Nephron (organoid): Measurements from ENCODE around the gene HELZ2.

ENCODE experiments used
- H3K27ac Mint-ChIP-seq, 3 experiments: 2 replicates each; pipeline ENCODE4 v1.8.0; 2020; ENCODE audit warnings: mixed read lengths in 3 of 3, mild to moderate bottlenecking in 2 of 3, moderate library complexity in 1 of 3
- H3K27me3 Mint-ChIP-seq: 2 replicates; pipeline ENCODE4 v1.8.0; 2021; ENCODE audit warnings: low read depth, mild to moderate bottlenecking, moderate library complexity, mixed read lengths
- H3K36me3 Mint-ChIP-seq: 2 replicates; pipeline ENCODE4 v1.8.0; 2020; ENCODE audit warnings: low read depth, mixed read lengths
- H3K4me1 Mint-ChIP-seq: 2 replicates; pipeline ENCODE4 v1.8.0; 2020; ENCODE audit warnings: mixed read lengths
- H3K4me3 Mint-ChIP-seq, 3 experiments: 2 replicates each; pipeline ENCODE4 v1.8.0; 2020; ENCODE audit warnings: mild to moderate bottlenecking in 3 of 3, mixed read lengths in 3 of 3, moderate library complexity in 2 of 3
- H3K9me3 Mint-ChIP-seq: 2 replicates; pipeline ENCODE4 v1.8.0; 2020; ENCODE audit warnings: mixed read lengths
- TF ChIP-seq, protein P1 (sequence below), 3 experiments: fragments of 200-600 bp; sonication (generic); IDR thresholded peaks; one replicate each; pipeline ENCODE4 v1.5.0; 2021; ENCODE audit warnings: antibody characterized with exemption in 3 of 3; ENCODE audit not compliant: unreplicated experiment in 3 of 3

HELZ2 gene

DNA sequence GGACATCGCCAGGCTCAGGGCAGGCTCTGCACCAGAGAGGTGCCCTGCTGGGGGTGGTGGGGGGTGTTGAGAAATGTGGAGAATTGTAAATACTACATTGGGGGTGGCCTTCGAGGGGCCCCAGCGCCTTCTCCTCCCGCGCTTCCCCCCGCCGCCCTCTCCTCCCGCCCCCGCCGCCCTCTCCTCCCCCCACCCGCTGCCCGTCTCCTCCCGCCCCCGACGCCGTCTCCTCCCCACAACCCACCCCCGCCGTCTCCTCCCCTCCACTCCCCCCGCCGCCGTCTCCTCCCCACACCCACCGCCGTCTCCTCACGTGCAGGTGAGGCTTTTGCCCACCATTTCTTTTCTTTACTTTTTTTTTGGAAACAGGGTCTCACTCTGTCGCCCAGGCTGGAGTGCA, 25.0 kb downstream of the HELZ2 start:
- Mint-ChIP-seq H3K27ac (no peak overlapping the region), H3K4me3 (no peak overlapping the region), H3K27me3 (peaks cover 31% of the 10 kb centered on the region), H3K4me1 (no peaks in the 10 kb centered on the region), H3K9me3 (no peaks in the 10 kb centered on the region), H3K36me3 (no peaks in the 10 kb centered on the region)
- TF ChIP-seq, protein P1, sequence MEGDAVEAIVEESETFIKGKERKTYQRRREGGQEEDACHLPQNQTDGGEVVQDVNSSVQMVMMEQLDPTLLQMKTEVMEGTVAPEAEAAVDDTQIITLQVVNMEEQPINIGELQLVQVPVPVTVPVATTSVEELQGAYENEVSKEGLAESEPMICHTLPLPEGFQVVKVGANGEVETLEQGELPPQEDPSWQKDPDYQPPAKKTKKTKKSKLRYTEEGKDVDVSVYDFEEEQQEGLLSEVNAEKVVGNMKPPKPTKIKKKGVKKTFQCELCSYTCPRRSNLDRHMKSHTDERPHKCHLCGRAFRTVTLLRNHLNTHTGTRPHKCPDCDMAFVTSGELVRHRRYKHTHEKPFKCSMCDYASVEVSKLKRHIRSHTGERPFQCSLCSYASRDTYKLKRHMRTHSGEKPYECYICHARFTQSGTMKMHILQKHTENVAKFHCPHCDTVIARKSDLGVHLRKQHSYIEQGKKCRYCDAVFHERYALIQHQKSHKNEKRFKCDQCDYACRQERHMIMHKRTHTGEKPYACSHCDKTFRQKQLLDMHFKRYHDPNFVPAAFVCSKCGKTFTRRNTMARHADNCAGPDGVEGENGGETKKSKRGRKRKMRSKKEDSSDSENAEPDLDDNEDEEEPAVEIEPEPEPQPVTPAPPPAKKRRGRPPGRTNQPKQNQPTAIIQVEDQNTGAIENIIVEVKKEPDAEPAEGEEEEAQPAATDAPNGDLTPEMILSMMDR (IDR thresholded peaks at IDR 0.05; ENCODE audit: unreplicated experiment in 3 of 3) = no peak

DNA sequence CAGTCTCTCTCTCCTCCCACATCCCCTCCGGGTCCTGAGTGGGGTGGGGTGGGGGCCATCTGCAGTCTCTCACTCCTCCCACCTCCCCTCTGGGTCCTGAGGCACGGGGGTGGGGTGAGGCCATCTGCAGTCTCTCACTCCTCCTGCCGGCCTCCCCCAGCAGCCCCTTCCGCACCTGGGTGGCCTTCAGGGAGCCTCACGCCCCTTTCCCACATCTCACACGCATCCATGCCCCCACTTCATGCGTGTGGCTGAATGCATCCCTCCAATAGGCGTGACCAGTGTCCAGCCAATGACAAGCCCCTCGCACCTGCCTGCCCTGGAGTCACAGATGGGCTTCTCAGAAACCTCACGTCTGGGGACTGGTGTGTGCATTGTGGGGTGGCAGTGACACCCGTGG, 25.5 kb downstream of the HELZ2 start:
- Mint-ChIP-seq H3K36me3 (no peaks in the 10 kb centered on the region), H3K27me3 (peaks cover 31% of the 10 kb centered on the region), H3K27ac (no peak overlapping the region), H3K9me3 (no peaks in the 10 kb centered on the region), H3K4me1 (peaks cover 4% of the 10 kb centered on the region), H3K4me3 (no peak overlapping the region)
- TF ChIP-seq, protein P1 (IDR thresholded peaks at IDR 0.05; ENCODE audit: unreplicated experiment in 3 of 3) = no peak

DNA sequence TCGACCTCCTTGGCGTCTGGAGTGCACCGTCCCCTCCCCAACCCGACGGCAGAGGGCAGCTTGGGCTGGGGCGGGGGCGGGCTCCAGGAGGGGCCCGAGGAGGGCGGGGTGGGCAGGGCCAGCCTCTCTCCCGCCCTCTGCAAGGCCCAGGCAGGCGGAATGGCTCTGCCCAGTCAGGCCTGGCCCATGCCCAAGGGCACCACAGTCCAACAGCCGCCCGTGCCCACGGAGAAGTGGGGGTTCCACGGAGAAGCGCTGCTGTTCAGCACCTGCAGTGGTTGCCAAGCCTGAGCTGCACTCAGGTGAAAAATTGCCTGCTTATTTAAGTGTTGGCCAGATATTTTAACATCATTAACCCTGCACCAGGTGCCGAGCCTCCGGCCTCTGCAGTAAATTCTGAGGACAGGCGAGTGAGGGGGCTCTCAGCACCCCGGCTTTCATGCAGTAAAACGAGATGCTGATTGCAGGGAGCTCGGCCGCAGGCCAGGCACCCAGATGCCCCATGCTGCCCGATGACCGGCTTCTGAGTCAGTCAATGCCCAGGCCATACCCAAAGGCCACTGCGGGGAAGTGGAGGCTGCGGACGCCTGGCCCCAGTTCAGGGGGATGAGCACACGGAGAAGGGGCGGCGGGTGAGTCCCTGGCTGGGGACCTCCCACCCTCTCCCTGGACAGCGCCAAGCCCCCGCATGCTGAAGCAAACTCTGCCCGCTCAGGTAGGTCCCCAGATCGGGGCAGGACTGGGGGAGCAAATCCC, 26.1 kb downstream of the HELZ2 start, which contains the start of gene SRMS:
SRMS (minus strand) TSS at position 25 of the 756 bp plus-strand sequence. CDS start 286 bp downstream, outside the sequence.
- peaks cover 6% of the 10 kb centered on the region for H3K4me1 Mint-ChIP-seq
- peaks cover 27% of the 10 kb centered on the region for H3K27me3 Mint-ChIP-seq
- no peaks in the 10 kb centered on the region for H3K36me3 Mint-ChIP-seq
- H3K4me3 Mint-ChIP-seq = no peak within 1 kb of the TSS
- TF ChIP-seq, protein P1 (IDR thresholded peaks at IDR 0.05; ENCODE audit: unreplicated experiment in 3 of 3) = no peak
- H3K9me3 Mint-ChIP-seq = no peaks in the 10 kb centered on the region
- H3K27ac Mint-ChIP-seq = no peak within 1 kb of the TSS

DNA sequence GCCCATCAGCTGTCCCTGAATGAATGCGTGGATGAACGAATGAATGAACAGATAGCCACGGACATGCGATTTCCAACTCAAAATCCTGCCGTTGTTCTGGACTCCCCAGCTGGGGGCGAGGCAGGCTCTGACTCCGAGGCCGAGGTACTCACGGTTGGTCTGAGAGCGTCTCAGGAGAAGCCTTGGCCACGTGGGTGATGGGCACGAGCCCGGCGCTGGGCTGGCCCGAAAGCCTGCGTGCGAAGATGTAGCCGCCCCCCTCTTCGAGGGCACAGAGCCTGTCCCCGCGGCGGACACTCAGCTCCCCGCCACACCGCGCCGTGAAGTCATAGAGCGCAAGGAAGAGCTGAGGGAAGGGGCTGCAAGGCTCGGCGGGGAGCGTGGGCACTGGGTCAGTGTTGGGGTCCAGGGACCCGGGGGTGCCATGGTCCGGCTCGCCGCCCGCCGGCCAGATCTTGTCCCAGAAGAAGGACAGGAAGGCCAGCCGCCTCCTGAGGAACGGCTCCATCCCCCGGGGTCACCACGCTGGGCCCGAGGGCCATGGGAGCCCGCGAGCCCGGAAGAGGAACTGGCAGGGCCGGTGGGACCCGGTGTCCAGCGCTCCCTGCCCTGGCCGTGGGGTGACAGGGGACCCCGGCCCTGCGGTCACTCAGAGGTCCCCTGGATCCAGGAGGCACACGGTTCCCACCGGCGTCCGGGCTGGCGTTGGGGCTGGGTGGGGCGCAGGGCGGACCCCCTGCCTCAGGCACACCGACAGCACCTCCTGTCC, 26.9 kb downstream of the HELZ2 start:
- H3K36me3 Mint-ChIP-seq = no peaks in the 10 kb centered on the region
- no peak overlapping the region for H3K27ac Mint-ChIP-seq
- no peak overlapping the region for H3K4me3 Mint-ChIP-seq
- H3K4me1 Mint-ChIP-seq = peaks cover 6% of the 10 kb centered on the region
- TF ChIP-seq, protein P1 (IDR thresholded peaks at IDR 0.05; ENCODE audit: unreplicated experiment in 3 of 3) = no peak
- no peaks in the 10 kb centered on the region for H3K9me3 Mint-ChIP-seq
- peaks cover 27% of the 10 kb centered on the region for H3K27me3 Mint-ChIP-seq

DNA sequence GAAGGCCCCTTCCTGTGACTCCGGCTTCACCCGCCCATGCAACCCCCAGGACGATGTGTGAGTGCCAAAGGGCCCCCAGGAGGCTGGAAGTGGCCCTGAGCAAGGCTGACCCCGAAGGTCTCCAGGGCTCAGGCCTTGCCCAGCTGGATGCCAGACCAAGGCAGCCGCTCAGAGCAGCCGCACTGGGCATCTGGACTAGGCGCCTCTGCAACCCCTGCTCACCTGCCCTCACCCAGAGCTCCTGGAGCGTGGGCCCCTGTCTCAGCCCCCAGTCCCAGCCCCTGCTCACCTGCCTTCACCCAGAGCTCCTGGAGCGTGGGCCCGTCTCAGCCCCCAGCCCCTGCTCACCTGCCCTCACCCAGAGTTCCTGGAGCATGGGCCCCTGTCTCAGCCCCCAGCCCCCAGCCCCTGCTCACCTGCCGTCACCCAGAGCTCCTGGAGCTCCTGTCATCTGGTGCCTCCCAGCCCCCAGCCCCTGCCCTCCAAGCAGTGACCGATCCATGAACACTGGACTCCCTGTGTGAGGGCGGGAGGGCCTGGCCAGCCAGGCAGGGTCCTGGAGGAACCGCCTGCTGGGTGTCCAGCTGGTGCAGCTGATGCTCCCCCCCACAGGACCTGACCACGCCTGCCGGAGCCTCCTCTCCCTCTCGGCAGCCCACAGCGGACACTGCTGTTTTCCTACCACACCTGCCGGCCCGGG, 27.6 kb downstream of the HELZ2 start:
- peaks cover 6% of the 10 kb centered on the region for H3K4me1 Mint-ChIP-seq

More for the DNA sequence above, 27.6 kb downstream of the HELZ2 start:
- H3K36me3 Mint-ChIP-seq = no peaks in the 10 kb centered on the region
- TF ChIP-seq, protein P1 (IDR thresholded peaks at IDR 0.05; ENCODE audit: unreplicated experiment in 3 of 3) = no peak
- H3K27ac Mint-ChIP-seq = no peak overlapping the region
- no peak overlapping the region for H3K4me3 Mint-ChIP-seq
- peaks cover 27% of the 10 kb centered on the region for H3K27me3 Mint-ChIP-seq
- no peaks in the 10 kb centered on the region for H3K9me3 Mint-ChIP-seq
